DMS 273 (cell line): ENCODE results near the gene RASSF8.

Experiments
- DNase-seq: peaks from one replicate; lab custom pipeline; 2025; ENCODE audit not compliant: unreplicated experiment; lab: John Stamatoyannopoulos, UW

The RASSF8 gene

DNA sequence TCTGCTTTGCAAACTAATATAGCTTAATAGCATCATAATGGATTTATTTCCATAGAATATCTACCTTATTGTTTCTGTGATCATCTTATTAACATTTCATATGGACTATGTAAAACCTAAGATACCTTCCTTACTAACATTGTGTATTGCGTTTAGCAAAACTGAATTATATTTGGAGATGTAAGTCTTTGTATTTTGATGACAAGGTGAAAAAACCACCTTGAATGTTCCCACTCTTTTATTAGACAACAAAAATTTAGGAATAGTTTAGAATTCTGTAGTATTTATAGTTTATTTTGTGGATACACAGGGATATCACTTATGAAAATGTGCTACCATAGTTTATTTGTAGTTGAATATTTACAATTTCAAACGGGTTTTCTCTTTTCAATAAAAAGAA, 32.0 kb downstream of the RASSF8 start:
- DNase-seq = no peak

DNA sequence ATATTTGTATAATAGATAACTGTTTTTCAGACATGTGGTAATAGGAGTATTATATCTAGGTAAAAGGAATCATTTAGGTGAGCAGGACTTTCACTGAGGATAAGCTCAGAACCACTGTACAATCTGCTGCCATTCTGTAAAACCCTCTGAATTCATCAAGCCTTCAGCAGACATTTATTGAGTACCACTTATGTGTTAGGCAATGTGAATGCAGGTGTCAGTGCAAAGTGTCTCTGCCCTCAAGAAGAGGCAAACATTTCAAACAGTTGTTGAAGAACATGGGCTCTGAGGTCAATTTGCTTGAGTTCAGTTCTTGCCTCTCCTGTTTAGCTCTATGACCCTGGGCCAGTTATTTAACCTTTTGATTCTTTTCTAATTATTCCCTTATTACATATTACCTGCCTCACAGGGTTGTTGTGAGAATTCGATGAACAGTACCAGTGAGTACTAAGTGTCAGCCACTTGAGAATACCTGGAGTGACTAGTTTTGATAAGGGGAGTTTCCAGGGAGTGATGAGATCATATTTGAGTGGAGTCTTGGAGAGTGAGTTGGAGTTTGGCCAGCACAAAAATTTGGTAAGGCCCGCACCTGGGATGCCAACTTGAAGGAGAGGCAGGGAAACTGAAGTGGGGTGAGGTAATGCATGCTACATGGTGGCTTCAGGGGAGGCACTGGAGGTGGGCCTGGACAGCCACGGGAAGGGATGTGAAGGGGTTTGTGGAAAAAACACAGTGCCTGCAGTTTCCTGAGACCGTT, 33.7 kb downstream of the RASSF8 start:
- no peak for DNase-seq

DNA sequence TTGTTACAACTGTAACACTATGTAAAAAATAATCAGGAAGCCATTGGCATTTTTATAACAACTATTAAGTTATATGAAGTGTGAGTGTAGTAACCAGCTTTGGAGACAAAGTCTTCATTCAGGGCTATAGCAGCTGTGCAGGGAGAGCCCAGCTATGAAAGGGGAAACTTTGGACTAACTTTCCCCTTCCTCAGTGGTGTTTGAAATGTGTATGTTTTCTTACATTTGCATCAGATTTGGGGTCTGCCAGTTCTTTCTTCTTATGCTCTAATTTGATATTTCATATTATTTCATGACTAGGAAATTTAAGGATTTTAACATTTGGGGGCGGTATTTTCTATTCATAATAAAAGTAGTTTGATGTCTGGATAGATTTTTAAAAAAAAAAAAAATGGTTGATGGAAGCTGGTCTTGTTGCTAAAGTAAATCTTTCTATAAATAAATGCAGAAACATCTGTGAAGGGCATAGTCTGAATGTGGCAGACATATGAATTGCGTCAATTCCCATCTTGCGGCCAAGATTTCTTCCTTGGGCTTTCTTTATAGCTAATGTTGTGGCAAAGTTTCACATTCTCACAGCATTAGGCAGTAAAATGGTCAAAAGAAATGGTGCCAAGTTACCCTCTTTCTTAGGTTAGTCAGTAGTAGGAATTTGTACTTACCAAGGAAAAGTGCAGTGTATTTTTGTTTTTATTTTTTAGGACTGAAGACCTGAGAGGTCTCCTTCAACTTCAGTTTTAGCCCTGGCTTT, 35.6 kb downstream of the RASSF8 start:
- DNase-seq = no peak

DNA sequence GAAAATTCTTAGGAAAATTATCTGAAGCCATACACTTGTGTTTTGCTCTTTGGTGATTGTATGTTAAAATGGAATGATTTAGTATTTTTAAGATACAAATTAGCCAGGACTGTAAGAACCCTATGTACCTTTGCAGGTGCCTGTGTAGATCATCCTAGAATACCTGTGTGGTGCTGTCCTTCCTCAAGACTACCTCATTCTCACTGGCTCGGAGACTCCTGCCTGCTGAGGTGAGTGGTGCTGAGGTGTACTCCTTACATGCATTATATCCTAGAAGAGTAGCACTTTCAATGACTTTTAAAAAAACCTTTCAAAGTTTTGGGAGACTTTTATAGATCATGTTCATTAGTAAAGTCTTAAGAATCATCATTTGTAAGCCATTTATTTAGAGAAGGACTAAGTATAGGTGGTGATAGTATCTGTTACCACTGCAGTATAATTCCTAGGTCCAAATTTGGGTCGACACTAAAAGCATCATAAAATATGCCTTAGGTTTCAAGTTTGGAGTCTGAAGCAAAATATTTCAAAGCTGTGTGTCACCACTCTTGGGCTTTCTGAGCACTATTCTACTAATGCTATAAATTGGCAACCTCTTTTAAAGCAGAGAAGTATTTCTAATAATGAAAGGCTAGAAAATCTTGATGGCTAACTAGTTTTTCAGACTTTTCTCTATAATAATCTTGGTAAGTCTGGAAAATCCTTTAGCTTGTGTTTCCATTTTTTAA, 36.6 kb downstream of the RASSF8 start:
- DNase-seq = no peak

DNA sequence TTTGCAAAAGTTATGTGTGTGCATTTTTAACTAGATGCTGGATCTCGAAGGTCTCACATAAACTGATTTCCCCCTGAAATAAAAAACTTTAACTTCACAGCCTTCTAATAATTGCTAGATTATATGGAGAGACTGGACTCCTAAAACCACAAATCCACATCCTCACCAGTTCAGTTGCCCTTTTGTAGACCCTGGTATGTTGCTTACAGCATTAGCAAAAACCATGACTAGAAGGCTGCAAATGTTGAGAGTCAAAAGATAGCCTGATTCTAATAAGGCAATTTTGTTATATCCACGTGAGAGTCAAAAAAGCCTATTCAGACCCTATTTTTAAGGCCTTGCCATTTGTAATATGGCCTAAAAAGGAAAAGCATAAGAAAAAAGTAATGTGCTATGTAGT, 37.4 kb downstream of the RASSF8 start:
- DNase-seq = no peak

DNA sequence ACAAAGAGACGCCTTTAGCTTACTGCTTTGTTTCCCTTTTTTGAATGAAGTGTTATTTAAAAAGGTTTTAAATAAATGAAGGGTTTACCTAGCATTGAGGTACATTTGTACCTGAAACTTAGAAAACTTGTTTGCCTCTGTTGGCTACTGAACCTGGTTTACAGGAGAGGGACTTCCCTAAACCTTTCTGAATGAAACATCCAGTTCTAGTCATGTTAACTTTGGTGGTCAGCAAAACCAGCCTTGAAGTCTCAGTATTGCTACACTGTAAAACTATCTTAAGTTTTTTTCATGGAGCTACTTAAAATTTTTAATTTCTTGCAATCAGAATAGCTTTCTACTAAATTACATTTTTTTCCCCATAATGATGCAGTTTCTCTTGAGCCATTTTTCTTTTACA, 38.2 kb downstream of the RASSF8 start:
- DNase-seq = no peak

DNA sequence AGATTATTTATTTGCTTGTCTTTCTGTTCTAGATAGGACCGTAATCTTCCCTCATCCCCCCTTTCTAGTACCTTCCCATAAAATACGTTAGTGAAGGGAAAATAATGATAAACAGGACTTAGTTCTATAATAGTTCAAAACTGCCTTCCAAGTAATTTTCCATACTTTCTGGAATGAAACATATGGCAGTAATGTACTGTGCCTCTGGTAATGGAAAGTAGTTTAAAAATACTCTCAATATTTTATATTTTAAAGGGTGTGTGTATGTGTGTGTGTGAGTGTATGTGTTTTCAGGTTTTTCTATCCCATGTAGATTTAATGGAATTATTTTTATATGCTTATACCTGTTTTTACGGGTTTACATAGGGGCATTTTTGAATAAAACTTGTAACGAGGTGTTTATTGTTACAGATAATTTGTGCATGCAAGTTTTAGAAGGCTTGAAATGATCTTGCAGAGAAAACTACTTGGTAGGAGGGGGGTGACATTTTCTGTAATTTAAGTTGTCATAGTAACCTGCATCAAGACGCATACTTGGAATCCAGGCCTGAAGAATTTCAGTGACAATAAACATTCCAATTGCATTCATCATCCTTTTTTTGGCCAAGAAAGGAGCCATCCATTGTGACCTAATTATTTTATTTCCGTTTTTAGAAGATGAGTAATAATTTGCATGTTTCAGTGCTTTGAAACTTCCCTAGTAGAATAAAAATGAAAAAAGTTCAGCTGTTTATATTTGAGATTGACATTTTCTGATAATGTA, 38.9 kb downstream of the RASSF8 start:
- DNase-seq = no peak

DNA sequence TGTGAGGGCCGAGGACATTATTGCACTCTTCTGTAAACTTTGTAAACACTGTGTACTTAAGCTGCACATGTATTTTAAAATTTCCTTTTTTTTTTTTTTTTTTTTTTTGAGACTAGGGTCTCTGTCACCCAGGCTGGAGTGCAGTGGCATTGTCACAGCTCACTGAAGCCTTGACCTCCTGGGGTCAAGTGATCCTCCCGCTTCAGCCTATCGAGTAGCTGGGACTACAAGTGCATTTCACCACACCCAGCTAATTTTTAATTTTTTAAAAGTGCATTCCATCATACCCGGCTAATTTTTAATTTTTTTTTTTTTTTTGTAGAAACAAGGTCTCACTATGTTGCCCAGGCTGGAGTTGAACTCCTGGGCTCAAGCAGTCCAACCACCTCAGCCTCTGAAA, 42.4 kb downstream of the RASSF8 start:
- no peak for DNase-seq

DNA sequence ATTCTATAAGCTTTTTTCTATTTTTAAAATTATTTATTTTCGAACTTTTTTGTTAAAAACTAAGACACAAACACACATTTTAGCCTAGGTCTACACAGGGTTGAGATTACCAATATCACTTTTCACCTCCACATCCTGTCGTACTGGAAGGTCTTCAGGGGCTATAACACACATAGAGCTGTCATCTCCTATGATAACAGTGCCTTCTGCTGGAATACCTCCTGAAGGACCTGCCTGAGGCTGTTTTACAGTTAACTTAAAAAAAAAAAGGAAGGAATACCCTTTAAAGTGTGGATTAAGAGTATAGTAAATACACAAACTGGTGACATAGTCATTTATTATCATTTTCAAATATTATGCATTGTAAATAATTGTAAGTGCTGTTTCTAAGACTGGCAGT, 43.0 kb downstream of the RASSF8 start:
- peak; percentile 4 for DNase-seq

DNA sequence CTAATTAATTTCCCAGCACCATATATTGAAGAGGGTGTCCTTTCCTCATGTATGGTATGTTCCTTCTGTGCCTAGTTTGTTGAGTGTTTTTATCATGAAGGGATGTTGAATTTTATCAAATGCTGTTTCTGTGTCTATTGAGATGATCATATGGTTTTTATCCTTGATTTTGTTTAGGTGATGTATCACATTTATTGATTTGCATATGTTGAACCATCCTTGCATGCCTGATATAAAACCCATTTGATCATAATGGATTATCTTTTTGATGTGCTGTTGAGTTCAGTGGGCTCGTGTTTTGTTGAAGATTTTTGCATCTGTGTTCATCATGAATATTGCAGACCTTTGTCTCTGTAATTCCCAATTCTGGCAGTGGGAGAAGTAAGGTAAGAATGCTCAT, 44.6 kb downstream of the RASSF8 start:
- no peak for DNase-seq

DNA sequence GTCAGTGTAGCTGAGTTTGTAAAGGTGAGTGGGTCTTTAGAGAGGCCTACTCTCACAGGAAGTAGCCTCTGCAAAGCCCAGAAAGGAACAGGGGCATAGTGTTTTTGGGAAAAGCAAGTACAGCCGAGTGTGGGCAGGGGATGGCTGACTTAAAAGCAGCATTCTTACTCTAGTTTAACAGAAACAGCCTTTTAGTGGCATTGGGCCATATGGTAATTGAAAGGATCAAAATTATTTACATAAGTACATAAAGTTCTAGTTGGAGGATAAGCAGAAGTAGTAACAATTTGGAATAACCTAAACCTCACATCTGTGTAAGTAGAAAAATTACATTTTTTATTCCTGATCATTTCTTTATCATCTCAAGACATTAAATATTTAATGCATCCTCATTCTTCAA, 49.1 kb downstream of the RASSF8 start:
- DNase-seq = no peak

DNA sequence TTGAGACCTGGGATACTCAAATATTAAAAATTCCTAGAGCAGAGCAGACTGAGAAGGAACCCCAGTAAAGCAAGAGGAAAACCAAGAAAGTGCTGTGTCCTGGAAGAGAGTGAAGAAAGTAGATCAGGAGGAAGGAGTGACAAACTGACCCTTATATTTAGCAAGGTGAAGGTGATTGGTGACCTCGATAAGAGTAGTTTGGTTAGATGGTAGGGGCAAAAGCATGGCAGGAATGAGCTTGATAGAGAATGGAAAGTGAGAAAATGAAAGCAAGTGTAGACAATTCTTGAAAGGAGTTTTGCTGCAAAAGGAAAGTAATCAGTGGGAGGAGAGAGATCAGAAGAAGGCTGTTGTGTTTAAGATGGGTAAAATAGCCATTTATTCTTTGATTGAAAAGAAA, 51.1 kb downstream of the RASSF8 start:
- no peak for DNase-seq

DNA sequence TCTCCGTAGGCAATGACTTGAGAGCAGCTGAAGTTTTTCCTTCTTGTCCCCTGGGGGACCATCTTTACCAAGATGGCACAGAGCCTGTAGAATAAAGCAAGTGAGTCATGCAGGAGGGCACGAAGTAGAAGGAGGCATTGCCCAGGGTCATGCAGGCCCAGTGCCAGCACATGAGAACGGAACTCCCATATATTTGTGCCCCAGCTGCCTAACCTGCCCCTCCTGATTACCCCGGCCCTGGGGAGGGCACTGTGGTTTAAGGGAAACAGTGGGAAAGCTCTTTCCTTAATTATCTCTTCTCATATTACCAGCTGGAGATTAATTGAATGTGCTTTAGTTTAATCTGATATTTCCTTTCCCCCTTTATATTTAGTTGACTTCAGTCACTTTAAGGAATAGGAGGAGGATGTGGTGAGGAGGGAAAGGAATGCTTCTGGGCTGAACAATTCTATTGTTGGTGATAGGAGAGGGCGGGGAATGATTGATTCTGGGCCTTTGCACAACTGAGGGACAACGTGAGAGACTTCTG, 51.9 kb downstream of the RASSF8 start:
- DNase-seq = peak; percentile 37

DNA sequence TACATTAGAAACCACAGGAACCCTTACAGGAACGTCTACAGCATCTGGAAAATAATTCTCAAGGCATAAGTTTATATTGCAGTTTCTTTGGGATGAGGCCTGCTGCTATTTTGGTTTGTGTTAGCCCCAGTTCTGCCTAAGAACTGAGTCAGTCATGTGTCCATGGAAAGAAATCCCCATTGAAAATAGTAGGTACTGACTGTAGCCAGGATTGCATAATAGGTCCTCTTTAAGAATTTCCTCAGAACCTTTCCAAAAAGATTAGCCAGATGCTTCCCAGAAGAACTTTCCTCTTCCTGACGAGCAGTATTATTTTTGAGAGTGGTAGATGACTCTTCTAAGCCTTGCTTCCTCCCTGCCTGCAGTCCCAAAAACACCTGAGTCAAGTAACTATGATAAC, 52.6 kb downstream of the RASSF8 start:
- no peak for DNase-seq

DNA sequence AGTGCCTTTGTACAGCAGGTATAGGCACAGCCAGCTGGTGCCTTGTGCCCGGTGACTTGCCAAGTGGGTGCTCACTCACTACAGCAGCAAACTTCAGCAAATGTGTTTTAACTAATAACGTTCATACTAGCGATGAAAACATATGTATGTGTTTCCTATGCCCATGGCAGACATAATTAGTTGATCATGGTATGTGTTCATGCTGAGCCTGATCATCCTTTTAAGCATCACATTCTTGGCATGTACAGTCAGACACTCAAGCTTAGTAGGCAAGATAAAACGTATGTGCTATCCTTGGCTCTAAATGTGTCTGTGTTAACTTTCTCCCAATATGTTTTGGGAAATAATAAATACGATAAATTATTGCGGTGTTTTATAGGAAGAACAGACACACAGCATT, 55.6 kb downstream of the RASSF8 start:
- no peak for DNase-seq

DNA sequence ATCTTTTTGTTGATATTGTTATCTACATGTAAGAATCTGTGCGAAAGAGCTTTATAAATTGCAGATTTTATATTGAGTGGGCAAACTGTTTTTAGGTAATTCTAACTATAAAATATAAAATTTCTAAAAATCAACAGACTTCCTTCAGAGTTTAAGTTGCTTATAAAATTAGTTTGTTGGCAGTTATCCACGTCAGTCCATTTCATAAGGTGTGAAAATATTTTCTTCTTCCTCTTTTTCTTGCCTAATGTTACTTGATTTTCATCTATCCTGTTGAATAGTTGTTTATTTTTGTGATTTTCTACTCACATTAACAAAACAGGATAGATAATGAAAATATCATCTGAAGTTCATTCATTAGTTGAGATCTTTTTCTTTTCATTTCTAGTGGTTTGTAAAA, 58.0 kb downstream of the RASSF8 start:
- DNase-seq = no peak

DNA sequence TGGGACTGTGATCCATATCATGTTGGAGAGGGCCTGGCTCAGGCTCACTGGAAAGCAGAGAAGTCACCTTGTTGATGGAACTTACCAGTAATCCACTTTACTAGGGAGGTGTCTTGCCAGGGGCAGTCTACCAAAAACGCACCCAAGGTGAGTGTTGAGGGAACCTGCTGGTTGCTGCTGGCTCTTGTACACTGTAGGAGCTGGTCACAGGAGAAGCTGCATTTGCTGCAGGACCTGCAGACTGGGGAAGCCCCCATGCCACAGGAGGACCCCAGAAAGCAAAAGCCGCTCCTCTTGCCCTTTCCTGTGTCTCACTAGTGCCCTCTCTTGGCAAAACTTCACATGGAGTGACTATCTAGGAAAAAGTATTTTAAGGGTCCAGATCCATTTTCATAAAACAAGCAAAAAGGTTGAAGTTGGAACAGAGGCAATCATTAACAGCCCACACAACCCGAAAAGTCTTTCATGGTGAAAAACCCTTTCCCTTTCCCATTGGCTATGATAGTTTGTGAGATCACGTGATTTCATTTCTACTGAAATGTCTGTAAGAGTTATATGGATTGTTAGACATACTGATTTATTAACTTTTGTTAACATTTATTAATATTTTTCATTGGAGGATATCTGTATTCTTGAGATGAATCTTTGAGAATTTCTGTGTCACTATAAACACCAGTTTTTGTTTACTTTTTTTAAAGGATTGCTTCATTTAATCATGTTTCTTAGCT, 59.2 kb downstream of the RASSF8 start:
- peak; percentile 78 for DNase-seq

DNA sequence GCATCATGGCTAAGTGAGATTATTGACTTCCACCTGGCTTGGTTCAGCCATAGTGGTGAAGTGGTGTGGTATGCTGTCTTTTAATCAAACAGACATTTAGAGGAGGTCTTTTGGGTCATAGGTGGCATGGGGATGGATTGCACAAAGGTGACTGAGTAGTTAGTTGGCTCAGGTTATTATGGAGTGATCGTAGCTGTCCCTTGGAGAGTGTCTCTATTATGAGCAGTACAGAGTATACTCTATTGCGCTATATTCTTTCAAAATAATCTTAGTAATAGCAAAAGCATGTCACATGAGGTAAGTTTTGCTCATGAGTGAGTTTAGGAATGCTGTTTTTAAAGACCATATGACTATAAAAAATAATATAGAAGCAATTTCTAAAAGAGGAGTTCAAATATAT, 60.4 kb downstream of the RASSF8 start:
- DNase-seq = no peak

DNA sequence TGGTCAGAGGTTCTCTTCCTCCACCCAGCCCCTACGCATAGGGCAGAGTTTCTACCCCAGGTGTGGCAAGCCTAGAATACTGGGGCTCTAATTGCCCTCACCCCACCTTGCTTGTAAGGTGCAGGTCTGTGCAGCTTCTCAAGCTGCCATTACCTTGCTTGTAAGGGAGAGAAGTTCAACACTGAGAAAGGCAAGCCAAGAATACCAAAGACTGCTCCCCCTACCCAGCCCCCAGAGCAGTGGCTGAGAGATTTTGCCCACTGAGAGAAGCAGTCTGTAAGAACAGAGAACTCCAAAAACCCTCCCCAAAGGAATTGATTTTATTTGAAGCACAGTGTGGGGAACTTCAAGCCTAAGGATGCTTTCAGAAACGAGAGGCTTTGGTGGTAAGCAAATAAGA, 63.1 kb downstream of the RASSF8 start:
- no peak for DNase-seq

DNA sequence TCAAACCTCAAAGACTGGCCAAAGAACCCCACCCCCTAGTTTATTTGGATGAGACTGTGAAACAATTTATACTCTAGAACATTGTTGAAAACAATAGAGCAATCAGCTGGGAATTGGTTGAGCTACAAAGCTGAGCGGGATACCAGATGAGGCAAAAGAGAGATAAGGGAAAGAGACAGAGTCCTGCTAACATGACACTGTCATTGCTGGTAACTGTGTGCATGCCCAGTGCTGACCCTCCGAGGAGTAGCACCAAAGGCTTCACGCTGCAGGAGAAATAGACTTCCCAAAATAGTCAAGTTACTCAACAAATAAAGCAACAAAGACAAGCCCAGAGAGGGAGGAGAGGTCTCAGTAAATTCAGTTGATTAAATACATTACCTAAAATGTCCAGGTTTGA, 63.6 kb downstream of the RASSF8 start:
- no peak for DNase-seq
